A673 (cell line): Measurements from ENCODE around the gene CORO7.

ENCODE experiments used
- EZH2 ChIP-seq: fragments of 200-600 bp; sonication (generic); IDR thresholded peaks from 2 replicates; pipeline ENCODE4 v1.6.1; 2017; ENCODE audit warnings: borderline replicate concordance, low read depth, mild to moderate bottlenecking, mixed read lengths, antibody characterized with exemption, low read length; ENCODE audit not compliant: poor library complexity, severe bottlenecking
- TF ChIP-seq, protein P1 (sequence below): fragments of 300-800, 200-600 bp; sonication (generic); conservative IDR thresholded peaks from 2 replicates; pipeline ENCODE4 v1.5.1; 2017; ENCODE audit warnings: low read depth, mild to moderate bottlenecking, antibody characterized with exemption, low read length, moderate library complexity, mixed read lengths

DNA sequence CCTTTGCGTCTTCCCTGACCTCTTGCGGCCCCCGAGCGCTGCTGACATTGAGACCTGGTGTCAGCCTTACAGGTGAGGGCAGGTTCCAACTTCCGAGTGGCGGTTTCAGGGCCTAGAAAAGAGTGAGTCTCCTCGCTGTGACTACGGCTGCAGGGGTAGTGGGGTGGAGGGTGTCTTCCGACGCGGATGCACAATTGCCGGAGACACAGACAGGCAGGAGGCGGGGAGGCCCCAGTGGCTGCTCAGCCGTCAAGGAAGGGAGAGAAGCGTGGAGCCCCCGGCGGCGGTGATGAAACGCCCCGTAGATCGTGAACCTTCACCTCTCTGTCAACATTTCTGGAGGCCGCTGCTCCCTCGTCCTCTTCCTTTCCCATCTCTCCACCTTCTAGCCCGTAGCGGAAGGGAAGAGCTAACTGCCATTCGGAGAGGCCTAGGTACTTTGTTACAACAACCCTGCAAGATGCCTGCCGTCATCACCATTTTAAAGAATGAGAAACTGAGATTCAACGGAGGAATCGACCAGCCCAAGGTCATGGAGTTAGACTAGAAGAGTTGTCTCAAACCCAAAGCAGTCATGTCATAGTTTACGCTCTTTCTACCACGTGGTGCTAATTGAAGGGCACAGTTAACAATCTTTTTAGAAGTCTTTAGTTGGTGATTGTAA, 9.8 kb upstream of the CORO7 start:
- TF ChIP-seq, protein P1, sequence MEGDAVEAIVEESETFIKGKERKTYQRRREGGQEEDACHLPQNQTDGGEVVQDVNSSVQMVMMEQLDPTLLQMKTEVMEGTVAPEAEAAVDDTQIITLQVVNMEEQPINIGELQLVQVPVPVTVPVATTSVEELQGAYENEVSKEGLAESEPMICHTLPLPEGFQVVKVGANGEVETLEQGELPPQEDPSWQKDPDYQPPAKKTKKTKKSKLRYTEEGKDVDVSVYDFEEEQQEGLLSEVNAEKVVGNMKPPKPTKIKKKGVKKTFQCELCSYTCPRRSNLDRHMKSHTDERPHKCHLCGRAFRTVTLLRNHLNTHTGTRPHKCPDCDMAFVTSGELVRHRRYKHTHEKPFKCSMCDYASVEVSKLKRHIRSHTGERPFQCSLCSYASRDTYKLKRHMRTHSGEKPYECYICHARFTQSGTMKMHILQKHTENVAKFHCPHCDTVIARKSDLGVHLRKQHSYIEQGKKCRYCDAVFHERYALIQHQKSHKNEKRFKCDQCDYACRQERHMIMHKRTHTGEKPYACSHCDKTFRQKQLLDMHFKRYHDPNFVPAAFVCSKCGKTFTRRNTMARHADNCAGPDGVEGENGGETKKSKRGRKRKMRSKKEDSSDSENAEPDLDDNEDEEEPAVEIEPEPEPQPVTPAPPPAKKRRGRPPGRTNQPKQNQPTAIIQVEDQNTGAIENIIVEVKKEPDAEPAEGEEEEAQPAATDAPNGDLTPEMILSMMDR = no peak
- TF ChIP-seq EZH2 = no peak
